DMS 273 (cell line): ENCODE measurements around the gene AIFM2.
"Not testable (repeated sequence)": the region's sequence is repeated elsewhere in the genome, so short reads cannot be mapped to it uniquely, and the experiment has no call there.

Experiments
- DNase-seq: peaks from one replicate; lab custom pipeline; 2025; ENCODE audit not compliant: unreplicated experiment; lab: John Stamatoyannopoulos, UW

The AIFM2 gene

GRCh38 chr10:70096016-70096704, 36.5 kb downstream of the AIFM2 start:
- DNase-seq: no peak

- DNase-seq: no peak
Observed at GRCh38 chr10:70094250-70094649, 38.4 kb downstream of the AIFM2 start.

- no peak for DNase-seq
Observed at GRCh38 chr10:70093335-70093944, 39.2 kb downstream of the AIFM2 start.

GRCh38 chr10:70092389-70092718, 40.3 kb downstream of the AIFM2 start:
- DNase-seq: no peak

- no peak for DNase-seq
Observed at GRCh38 chr10:70090951-70091350, 41.7 kb downstream of the AIFM2 start.

GRCh38 chr10:70090013-70090412, 42.6 kb downstream of the AIFM2 start:
- no peak for DNase-seq

GRCh38 chr10:70088308-70088698, 44.3 kb downstream of the AIFM2 start:
- DNase-seq: no peak

GRCh38 chr10:70087616-70088307, 44.9 kb downstream of the AIFM2 start:
- DNase-seq: no peak

GRCh38 chr10:70085975-70086613, 46.5 kb downstream of the AIFM2 start:
- no peak for DNase-seq

- no peak for DNase-seq
Observed at GRCh38 chr10:70084189-70084588, 48.4 kb downstream of the AIFM2 start.

- DNase-seq: not testable (repeated sequence)
Observed at GRCh38 chr10:70080789-70081188, 51.8 kb downstream of the AIFM2 start.

- DNase-seq: no peak
Observed at GRCh38 chr10:70078937-70079336, 53.7 kb downstream of the AIFM2 start.

- no peak for DNase-seq
Observed at GRCh38 chr10:70078329-70078728, 54.3 kb downstream of the AIFM2 start.

GRCh38 chr10:70074971-70075370, 57.7 kb downstream of the AIFM2 start:
- no peak for DNase-seq

GRCh38 chr10:70074165-70074564, 58.5 kb downstream of the AIFM2 start:
- DNase-seq: no peak

- no peak for DNase-seq
Observed at GRCh38 chr10:70070834-70071233, 61.8 kb downstream of the AIFM2 start.

- DNase-seq: no peak
Observed at GRCh38 chr10:70069346-70069745, 63.3 kb downstream of the AIFM2 start.

- DNase-seq: no peak
Observed at GRCh38 chr10:70068925-70069324, 63.7 kb downstream of the AIFM2 start.

- DNase-seq: no peak
Observed at GRCh38 chr10:70067586-70067985, 65.0 kb downstream of the AIFM2 start.

- DNase-seq: no peak
Observed at GRCh38 chr10:70066190-70066589, 66.4 kb downstream of the AIFM2 start.

- no peak for DNase-seq
Observed at GRCh38 chr10:70064486-70064885, 68.1 kb downstream of the AIFM2 start.
